Neuronal stem cell (in vitro differentiated cells): Measurements from ENCODE around the gene DNAL4.

ENCODE experiments used
- DNase-seq: peaks from one replicate; pipeline ENCODE4 v3.0.0-alpha.2; 2013; ENCODE audit warnings: low spot score
- H2AFZ ChIP-seq: one replicate; pipeline ENCODE4 v1.6.1; 2013; ENCODE audit warnings: mild to moderate bottlenecking, low read length, inconsistent platforms
- H2AK5ac ChIP-seq: 2 replicates; pipeline ENCODE4 v1.6.1; 2013; ENCODE audit warnings: low read depth, mild to moderate bottlenecking, inconsistent platforms, low read length, moderate library complexity, mixed read lengths
- H2BK120ac ChIP-seq: 2 replicates; pipeline ENCODE4 v1.6.1; 2013; ENCODE audit warnings: low read depth, mild to moderate bottlenecking, inconsistent platforms, low read length, moderate library complexity, mixed read lengths
- H2BK12ac ChIP-seq: one replicate; pipeline ENCODE4 v1.6.1; 2013; ENCODE audit warnings: low read length, inconsistent platforms
- H2BK15ac ChIP-seq: 2 replicates; pipeline ENCODE4 v1.6.1; 2013; ENCODE audit warnings: mild to moderate bottlenecking, low read length, inconsistent platforms, mixed read lengths
- H2BK5ac ChIP-seq: one replicate; pipeline ENCODE4 v1.6.1; 2013; ENCODE audit warnings: inconsistent platforms, mild to moderate bottlenecking, low read length, moderate library complexity
- H3K14ac ChIP-seq: one replicate; pipeline ENCODE4 v1.6.1; 2013; ENCODE audit warnings: low read length, inconsistent platforms
- H3K18ac ChIP-seq: 2 replicates; pipeline ENCODE4 v1.6.1; 2013; ENCODE audit warnings: low read length, inconsistent platforms
- H3K23ac ChIP-seq: 2 replicates; pipeline ENCODE4 v1.6.1; 2013; ENCODE audit warnings: low read depth, mild to moderate bottlenecking, mixed read lengths, low read length, inconsistent platforms; ENCODE audit not compliant: poor library complexity
- H3K27ac ChIP-seq: replicated peaks from 3 replicates; pipeline ENCODE4 v1.5.1; 2013; ENCODE audit warnings: low read length, inconsistent platforms
- H3K27me3 ChIP-seq, 3 experiments: 2 replicates each; pipeline ENCODE4 v1.6.1; 2013; ENCODE audit warnings: low read length in 3 of 3, mild to moderate bottlenecking in 2 of 3, inconsistent platforms in 1 of 3, low read depth in 1 of 3, mixed read lengths in 1 of 3, moderate library complexity in 1 of 3; ENCODE audit not compliant: control insufficient read depth in 3 of 3, insufficient read depth in 3 of 3
- H3K36me3 ChIP-seq, 2 donors: replicated peaks in 1 of 2; 2 replicates each; pipeline ENCODE4 v1.6.1; 2013; ENCODE audit warnings: low read length in 2 of 2; ENCODE audit not compliant: control insufficient read depth in 2 of 2, insufficient read depth in 2 of 2
- H3K4ac ChIP-seq: 2 replicates; pipeline ENCODE4 v1.6.1; 2013; ENCODE audit warnings: inconsistent platforms, mild to moderate bottlenecking, low read length, moderate library complexity
- H3K4me1 ChIP-seq, 2 donors: 1 replicate in 1 of 2; 2 replicates in 1 of 2; pipeline ENCODE4 v1.6.1; 2013; ENCODE audit warnings: low read length in 2 of 2, low read depth in 1 of 2; ENCODE audit not compliant: control insufficient read depth in 2 of 2, insufficient read depth in 1 of 2
- H3K4me2 ChIP-seq: one replicate; pipeline ENCODE4 v1.6.1; 2013; ENCODE audit warnings: mild to moderate bottlenecking, low read length, inconsistent platforms; ENCODE audit not compliant: insufficient read depth, poor library complexity, severe bottlenecking
- H3K4me3 ChIP-seq, 2 donors: 2 replicates each; pipeline ENCODE4 v1.5.1; 2013; ENCODE audit warnings: low read length in 2 of 2, mild to moderate bottlenecking in 2 of 2, inconsistent platforms in 1 of 2, moderate library complexity in 1 of 2
- H3K79me1 ChIP-seq: one replicate; pipeline ENCODE4 v1.6.1; 2013; ENCODE audit warnings: low read depth, mild to moderate bottlenecking, inconsistent platforms, low read length, moderate library complexity
- H3K9ac ChIP-seq: one replicate; pipeline ENCODE4 v1.6.1; 2013; ENCODE audit warnings: mild to moderate bottlenecking, low read depth, low read length, inconsistent platforms; ENCODE audit not compliant: poor library complexity
- H3K9me3 ChIP-seq, 2 donors: replicated peaks in 1 of 2; 2 replicates each; pipeline versions ENCODE3 to v1.6.1; 2013; ENCODE audit warnings: low read length in 2 of 2, mild to moderate bottlenecking in 2 of 2, inconsistent platforms in 1 of 2, low read depth in 1 of 2, mixed read lengths in 1 of 2, moderate library complexity in 1 of 2; ENCODE audit not compliant: control insufficient read depth in 2 of 2, insufficient read depth in 1 of 2
- H4K8ac ChIP-seq: one replicate; pipeline ENCODE4 v1.6.1; 2013; ENCODE audit warnings: low read depth, mild to moderate bottlenecking, inconsistent platforms, low read length, moderate library complexity
- H4K91ac ChIP-seq: one replicate; pipeline ENCODE4 v1.6.1; 2013; ENCODE audit warnings: low read length, low read depth, mild to moderate bottlenecking, inconsistent platforms; ENCODE audit not compliant: poor library complexity
- WGBS, 2 donors: extraction: QIAGEN DNeasy Blood & Tissue Kit; methylation state at CpG; one replicate each; pipeline ENCODE4 v1.1.7; 2013; ENCODE audit warnings: missing lambda C conversion rate in 2 of 2, mixed read lengths in 1 of 2; ENCODE audit not compliant: insufficient read length in 2 of 2, insufficient replicate concordance in 1 of 2; ENCODE audit errors: extremely low coverage in 2 of 2; 5-methylcytosine and 5-hydroxymethylcytosine counted together

Gene DNAL4

DNA sequence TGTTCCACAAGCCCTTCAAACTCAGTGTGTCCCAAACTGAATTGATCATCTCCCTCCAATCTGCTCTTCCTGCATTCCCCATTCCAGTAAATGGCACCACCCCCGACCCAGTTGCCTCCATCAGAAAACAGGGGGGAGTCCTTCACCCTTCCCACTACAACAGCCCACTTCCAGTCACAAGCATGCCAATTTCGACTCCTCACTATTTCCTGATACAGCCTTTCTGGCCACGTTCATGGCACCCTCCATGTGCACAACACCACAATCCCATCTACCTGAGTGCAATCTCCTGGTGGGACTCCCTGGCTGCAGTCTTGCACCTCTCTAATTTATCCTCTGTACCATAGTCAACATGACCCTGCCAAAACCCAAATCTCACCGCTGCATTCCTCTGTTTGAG lies 1.6 kb upstream of the DNAL4 start:
- Histone ChIP-seq H2AK5ac (no peak overlapping the region), H3K9ac (no peak overlapping the region), H3K18ac (no peak overlapping the region), H3K4ac (no peak overlapping the region), H3K9me3 (peaks cover 0 to 3% of the 10 kb centered on the region in 2 donors), H3K27me3 (peaks cover 0 to 17% (median 0%) of the 10 kb centered on the region in 3 experiments), H3K79me1 (peaks cover 5% of the 10 kb centered on the region), H2BK15ac (no peak overlapping the region), H3K36me3 (peaks cover 0 to 1% of the 10 kb centered on the region in 2 donors), H4K8ac (no peak overlapping the region), H3K27ac (no peak overlapping the region), H2BK5ac (no peak overlapping the region), H3K23ac (no peak overlapping the region), H3K4me2 (no peak overlapping the region), H2BK12ac (no peak overlapping the region), H2BK120ac (no peak overlapping the region), H3K4me1 (peaks cover 4% of the 10 kb centered on the region in 2 donors), H4K91ac (no peak overlapping the region), H3K4me3 (no peak overlapping the region), H3K14ac (no peak overlapping the region), H2AFZ (no peak overlapping the region)
- DNase-seq, result no peak
- WGBS, 2 donors, result no CpG with 5 or more reads among the region's 4 CpGs

DNA sequence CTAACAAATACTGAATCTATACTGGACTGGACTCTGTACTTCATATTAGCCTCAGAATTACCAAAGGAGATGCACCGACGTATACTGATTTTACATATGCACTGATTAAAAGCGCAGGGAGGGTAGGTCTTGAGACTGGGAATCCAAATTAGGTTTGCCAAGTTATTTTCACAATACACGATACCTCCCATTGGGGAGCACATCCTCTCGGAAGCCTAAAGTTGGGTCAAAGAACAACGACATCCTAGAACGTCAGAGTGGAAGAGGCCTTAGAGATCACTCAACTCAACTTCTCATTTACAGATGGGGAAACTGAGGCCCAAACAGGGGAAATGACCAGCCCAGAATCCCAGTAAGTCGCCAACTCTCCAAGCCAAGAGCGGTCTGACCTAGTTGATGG lies 626 bp downstream of the DNAL4 start:
- no CpG with 5 or more reads among the region's 9 CpGs for WGBS, 2 donors
- Histone ChIP-seq H3K14ac (no peak overlapping the region), H4K91ac (no peak overlapping the region), H3K4me1 (peaks cover 4% of the 10 kb centered on the region in 2 donors), H3K9me3 (no peaks in the 10 kb centered on the region), H3K4me3 (peak overlapping the region; percentile 80 to 85), H3K27me3 (peaks cover 0 to 17% (median 0%) of the 10 kb centered on the region in 3 experiments), H2AK5ac (no peak overlapping the region), H2BK120ac (no peak overlapping the region), H3K23ac (no peak overlapping the region), H2BK12ac (no peak overlapping the region), H2BK15ac (no peak overlapping the region), H4K8ac (no peak overlapping the region), H3K9ac (peak overlapping the region; percentile 86), H3K18ac (peak overlapping the region; percentile 89), H3K79me1 (peaks cover 5% of the 10 kb centered on the region), H3K4me2 (peak overlapping the region; percentile 66), H3K4ac (no peak overlapping the region), H3K27ac (no peak overlapping the region), H2BK5ac (no peak overlapping the region), H2AFZ (peak overlapping the region; percentile 86), H3K36me3 (peaks cover 4 to 12% of the 10 kb centered on the region in 2 donors)
- no peak for DNase-seq

DNA sequence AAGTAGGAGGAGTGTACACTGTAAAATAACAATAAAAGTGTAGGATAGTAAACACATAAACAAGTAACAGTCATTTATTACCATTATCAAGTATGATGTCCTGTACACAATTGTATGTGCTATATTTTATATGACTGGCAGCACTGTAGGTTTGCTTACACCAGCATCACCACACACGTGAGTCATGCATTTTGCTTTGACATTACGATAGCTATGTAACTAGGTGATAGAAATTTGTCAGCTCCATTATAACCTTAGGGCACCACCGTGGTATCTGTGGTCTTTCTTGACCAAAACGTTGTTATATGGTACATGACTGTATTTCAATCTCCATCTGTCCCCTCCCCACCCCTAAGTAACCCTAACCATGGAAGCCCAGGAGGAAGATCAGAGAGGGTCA lies 1.1 kb downstream of the DNAL4 start:
- Histone ChIP-seq H3K27me3 (peaks cover 0 to 17% (median 0%) of the 10 kb centered on the region in 3 experiments), H2BK5ac (no peak overlapping the region), H3K36me3 (peaks cover 5 to 12% of the 10 kb centered on the region in 2 donors), H3K27ac (no peak overlapping the region), H3K4ac (no peak overlapping the region), H3K23ac (no peak overlapping the region), H3K79me1 (peaks cover 5% of the 10 kb centered on the region), H2BK12ac (no peak overlapping the region), H2AK5ac (no peak overlapping the region), H2BK15ac (no peak overlapping the region), H3K4me2 (no peak overlapping the region), H2AFZ (no peak overlapping the region), H3K4me3 (peak overlapping the region in 1 of 2 donors; percentile 80), H3K14ac (no peak overlapping the region), H3K4me1 (peaks cover 4% of the 10 kb centered on the region in 2 donors), H2BK120ac (no peak overlapping the region), H4K91ac (no peak overlapping the region), H3K9me3 (no peaks in the 10 kb centered on the region), H4K8ac (no peak overlapping the region), H3K9ac (no peak overlapping the region), H3K18ac (no peak overlapping the region)
- DNase-seq, result no peak
- no CpG with 5 or more reads among the region's 4 CpGs for WGBS, 2 donors

DNA sequence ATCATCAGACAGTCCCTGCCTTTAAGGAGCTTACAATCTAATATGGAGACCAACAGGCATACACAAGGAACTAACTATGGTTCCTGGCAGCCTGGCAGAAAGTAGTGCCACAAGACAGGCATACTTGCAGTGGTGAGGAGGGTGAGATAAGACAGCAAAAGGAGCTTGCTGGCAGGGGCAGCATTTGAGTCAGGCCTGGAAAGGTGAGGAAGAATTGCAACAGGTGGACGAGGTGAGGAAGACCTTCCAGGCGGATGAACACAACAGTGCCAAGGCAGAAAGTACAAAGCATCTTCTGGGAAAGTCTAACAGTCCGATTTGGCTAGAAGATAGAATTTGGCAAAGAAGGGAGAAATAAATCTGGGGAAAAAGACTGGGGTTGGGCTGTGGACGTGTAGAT lies 4.3 kb downstream of the DNAL4 start:
- Histone ChIP-seq H3K27ac (no peak overlapping the region), H4K8ac (no peak overlapping the region), H2BK120ac (no peak overlapping the region), H2BK12ac (no peak overlapping the region), H2AFZ (no peak overlapping the region), H3K4me2 (no peak overlapping the region), H3K36me3 (peaks cover 7 to 12% of the 10 kb centered on the region in 2 donors), H3K79me1 (peaks cover 5% of the 10 kb centered on the region), H3K23ac (no peak overlapping the region), H3K4me1 (peaks cover 4% of the 10 kb centered on the region in 2 donors), H3K9ac (no peak overlapping the region), H3K27me3 (no peaks in the 10 kb centered on the region), H2BK15ac (no peak overlapping the region), H3K18ac (no peak overlapping the region), H3K4me3 (no peak overlapping the region), H3K14ac (no peak overlapping the region), H2AK5ac (no peak overlapping the region), H2BK5ac (peak overlapping the region; percentile 33), H4K91ac (no peak overlapping the region), H3K9me3 (no peaks in the 10 kb centered on the region), H3K4ac (no peak overlapping the region)
- no peak for DNase-seq
- no CpG with 5 or more reads among the region's 4 CpGs for WGBS, 2 donors
